Activated B cell treated with CpG ODN at 0.5 μM for 24 hours (primary cell): ENCODE measurements around the gene SQSTM1. TPM values are rescaled to one million over a fixed set of nuclear protein-coding genes. Genes with fewer than 3 reads are reported as not detected.

Experiments
- ATAC-seq: fragments of 200-7000 bp; cut with Tn5 transposase; one replicate; pipeline ENCODE4 v1.10.0; 2021; ENCODE audit warnings: low read depth, mild to moderate bottlenecking, moderate library complexity
- CTCF ChIA-PET: fragments of 350-600 bp; sonication (Branson Sonifier 250); formaldehyde crosslinking; loops from one replicate; lab custom pipeline; 2021; ENCODE audit warnings: antibody characterized with exemption; lab: Charles Lee
- POLR2A ChIA-PET: fragments of 350-600 bp; sonication (Branson Sonifier 250); formaldehyde crosslinking; loops from one replicate; lab custom pipeline; 2021; ENCODE audit warnings: antibody characterized with exemption; lab: Charles Lee
- DNase-seq: peaks from one replicate; pipeline ENCODE4 v3.0.0; 2022
- H3K27ac Mint-ChIP-seq: one replicate; pipeline ENCODE4 v1.8.0; 2020; ENCODE audit warnings: mixed read lengths
- H3K27me3 Mint-ChIP-seq: one replicate; pipeline ENCODE4 v1.8.0; 2021; ENCODE audit warnings: mixed read lengths
- H3K36me3 Mint-ChIP-seq: one replicate; pipeline ENCODE4 v1.8.0; 2021; ENCODE audit warnings: low read depth, mixed read lengths
- H3K4me1 Mint-ChIP-seq: one replicate; pipeline ENCODE4 v1.8.0; 2021; ENCODE audit warnings: mixed read lengths
- H3K4me3 Mint-ChIP-seq: one replicate; pipeline ENCODE4 v1.8.0; 2020; ENCODE audit warnings: mild to moderate bottlenecking, mixed read lengths
- H3K9me3 Mint-ChIP-seq: one replicate; pipeline ENCODE4 v1.8.0; 2020; ENCODE audit warnings: mixed read lengths
- CTCF ChIP-seq: fragments of 200-600 bp; IDR thresholded peaks from one replicate; pipeline ENCODE4 v1.8.0; 2022; ENCODE audit warnings: antibody characterized with exemption, mild to moderate bottlenecking
- intact Hi-C: fragments of 100-400 bp; cut with micrococcal nuclease; formaldehyde crosslinking; loops from one replicate; pipeline ENCODE4 v1.15.1; 2024
- total RNA-seq: library from RNA; stranded (reverse); gene quantifications from 2 replicates; pipeline ENCODE4 v1.2.3, GENCODE V29; 2022

The SQSTM1 gene
- total RNA-seq, 1 donor from 2014 or later = 243 TPM

DNA sequence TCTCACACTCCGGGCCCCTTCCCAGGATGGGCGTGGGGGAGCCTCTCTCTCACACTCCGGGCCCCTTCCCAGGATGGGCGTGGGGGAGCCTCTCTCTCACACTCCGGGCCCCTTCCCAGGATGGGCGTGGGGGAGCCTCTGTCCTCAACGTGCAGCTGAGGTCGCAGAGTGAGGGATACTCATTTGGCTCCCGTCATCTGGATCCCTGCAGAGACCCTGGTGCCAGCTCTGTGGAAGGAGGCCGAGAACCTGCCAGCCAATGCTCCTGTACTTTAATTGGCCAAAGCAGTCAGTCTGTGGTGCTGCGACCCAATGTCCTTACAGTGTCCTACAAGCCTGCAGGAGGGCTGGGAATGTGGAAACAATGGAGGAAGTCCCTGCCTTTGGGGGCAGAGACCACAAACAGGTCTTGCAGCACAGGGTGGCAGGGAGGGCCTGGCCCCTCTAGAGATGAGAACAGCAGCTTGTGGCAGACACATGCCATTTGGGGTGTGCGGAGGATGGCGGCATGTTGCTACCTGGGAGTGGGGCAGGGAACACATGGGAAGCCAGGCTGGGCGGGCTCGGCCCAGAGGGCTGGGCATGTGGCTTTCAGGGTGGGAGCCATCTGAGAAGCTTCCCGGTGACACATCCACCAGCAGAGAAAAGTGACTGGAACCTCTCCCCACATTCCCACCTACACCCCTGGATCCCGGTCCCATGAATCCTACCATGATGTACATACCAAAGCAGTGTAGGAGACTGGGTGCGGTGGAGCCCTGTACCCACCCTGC is 51.5 kb downstream of the SQSTM1 start:
- H3K4me1 Mint-ChIP-seq = no peaks in the 10 kb centered on the region
- no peak for TF ChIP-seq CTCF
- peaks cover 70% of the 10 kb centered on the region for H3K36me3 Mint-ChIP-seq
- ChIA-PET POLR2A (no interaction called here), CTCF (interaction anchor here (1.2 kb wide), 1 partner anchor 103 kb away, joined by 4 read pairs; no protein-coding TSS in a partner anchor)
- H3K4me3 Mint-ChIP-seq = no peak overlapping the region
- ATAC-seq = no peak
- H3K9me3 Mint-ChIP-seq = no peaks in the 10 kb centered on the region
- no peak for DNase-seq
- intact Hi-C loops = no loop called here
- no peaks in the 10 kb centered on the region for H3K27me3 Mint-ChIP-seq
- no peak overlapping the region for H3K27ac Mint-ChIP-seq

DNA sequence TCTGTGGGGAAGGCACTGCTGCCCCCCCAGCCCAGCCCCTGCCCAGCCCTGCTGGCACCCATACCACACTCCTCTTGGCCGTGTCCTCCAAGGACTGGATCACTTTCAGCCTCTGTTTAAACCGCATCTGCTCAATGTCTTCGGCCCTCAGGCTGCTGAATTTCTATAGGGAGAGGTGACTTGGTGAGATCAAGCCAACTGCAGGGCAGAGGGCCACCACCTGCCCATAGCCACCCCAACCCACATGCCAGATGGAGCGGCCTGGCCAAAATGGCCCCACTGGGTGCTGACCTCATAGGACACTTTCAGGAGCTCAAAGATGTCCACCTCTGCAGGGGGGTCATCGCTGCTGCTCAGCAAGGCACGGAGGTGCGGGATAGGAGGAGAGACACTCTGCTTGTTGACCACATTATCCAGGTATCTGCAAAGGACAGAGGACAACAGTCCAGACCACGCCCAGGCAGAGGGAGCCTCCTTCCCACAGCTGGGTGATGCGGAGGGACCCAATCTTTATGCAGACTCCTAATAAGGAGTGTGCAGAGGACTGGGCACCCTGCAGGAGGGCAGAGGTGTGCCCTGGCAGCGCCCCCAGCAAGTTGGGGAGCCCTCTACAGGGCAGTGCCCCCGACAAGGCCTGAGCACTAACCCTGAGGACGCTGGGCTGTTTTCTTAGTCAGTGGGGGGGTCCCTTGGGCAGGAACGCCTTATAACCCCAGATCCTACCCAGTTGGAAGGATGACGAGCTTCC is 52.3 kb downstream of the SQSTM1 start:
- intact Hi-C loops = no loop called here
- no peaks in the 10 kb centered on the region for H3K27me3 Mint-ChIP-seq
- H3K27ac Mint-ChIP-seq = no peak overlapping the region
- ATAC-seq (no peak), DNase-seq (no peak)
- no peaks in the 10 kb centered on the region for H3K9me3 Mint-ChIP-seq
- peaks cover 71% of the 10 kb centered on the region for H3K36me3 Mint-ChIP-seq
- POLR2A ChIA-PET = interaction anchor here (1.0 kb wide), 1 partner anchor 34 kb away, joined by 3 read pairs; no protein-coding TSS in a partner anchor
- no peaks in the 10 kb centered on the region for H3K4me1 Mint-ChIP-seq
- CTCF ChIA-PET = no interaction called here
- no peak overlapping the region for H3K4me3 Mint-ChIP-seq
- no peak for TF ChIP-seq CTCF

- Mint-ChIP-seq H3K27me3 (no peaks in the 10 kb centered on the region), H3K4me1 (no peaks in the 10 kb centered on the region), H3K9me3 (no peaks in the 10 kb centered on the region), H3K27ac (no peak overlapping the region), H3K36me3 (peaks cover 70% of the 10 kb centered on the region), H3K4me3 (no peak overlapping the region)
- POLR2A ChIA-PET = interaction anchor here (1.0 kb wide), 1 partner anchor 33 kb away, joined by 3 read pairs; no protein-coding TSS in a partner anchor
- TF ChIP-seq CTCF = no peak
- ATAC-seq = no peak
- CTCF ChIA-PET = no interaction called here
- DNase-seq = no peak
- intact Hi-C loops = no loop called here
Observed at GRCh38 chr5:179873588-179874110, 52.9 kb downstream of the SQSTM1 start.

DNA sequence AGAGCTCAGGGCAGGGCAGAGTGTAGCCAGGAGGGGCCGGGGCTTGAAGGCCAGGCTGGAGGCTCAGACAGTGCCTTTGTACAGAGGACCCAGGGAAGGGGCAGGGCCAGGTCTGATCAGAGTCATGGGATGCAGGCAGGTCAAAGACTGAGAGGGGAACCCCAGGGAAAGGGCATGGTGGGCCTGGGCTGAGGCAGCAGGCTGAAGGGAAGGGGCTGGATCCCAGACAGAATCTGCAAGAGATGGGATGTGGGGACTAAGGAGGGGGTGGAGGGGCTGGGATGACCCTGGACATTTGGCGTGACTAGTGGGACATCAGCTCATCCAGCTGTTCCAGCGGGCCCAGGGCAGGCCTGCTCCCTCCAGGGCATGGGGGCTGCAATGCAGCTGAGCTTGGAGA is 53.4 kb downstream of the SQSTM1 start:
- CTCF ChIA-PET = no interaction called here
- Mint-ChIP-seq H3K36me3 (peaks cover 69% of the 10 kb centered on the region), H3K4me1 (no peaks in the 10 kb centered on the region), H3K27ac (no peak overlapping the region), H3K4me3 (no peak overlapping the region), H3K27me3 (no peaks in the 10 kb centered on the region), H3K9me3 (no peaks in the 10 kb centered on the region)
- intact Hi-C loops = no loop called here
- POLR2A ChIA-PET = no interaction called here
- no peak for DNase-seq
- no peak for ATAC-seq
- no peak for TF ChIP-seq CTCF
